ENCODE measurements around the gene SHTN1.

Gene SHTN1, protein sequence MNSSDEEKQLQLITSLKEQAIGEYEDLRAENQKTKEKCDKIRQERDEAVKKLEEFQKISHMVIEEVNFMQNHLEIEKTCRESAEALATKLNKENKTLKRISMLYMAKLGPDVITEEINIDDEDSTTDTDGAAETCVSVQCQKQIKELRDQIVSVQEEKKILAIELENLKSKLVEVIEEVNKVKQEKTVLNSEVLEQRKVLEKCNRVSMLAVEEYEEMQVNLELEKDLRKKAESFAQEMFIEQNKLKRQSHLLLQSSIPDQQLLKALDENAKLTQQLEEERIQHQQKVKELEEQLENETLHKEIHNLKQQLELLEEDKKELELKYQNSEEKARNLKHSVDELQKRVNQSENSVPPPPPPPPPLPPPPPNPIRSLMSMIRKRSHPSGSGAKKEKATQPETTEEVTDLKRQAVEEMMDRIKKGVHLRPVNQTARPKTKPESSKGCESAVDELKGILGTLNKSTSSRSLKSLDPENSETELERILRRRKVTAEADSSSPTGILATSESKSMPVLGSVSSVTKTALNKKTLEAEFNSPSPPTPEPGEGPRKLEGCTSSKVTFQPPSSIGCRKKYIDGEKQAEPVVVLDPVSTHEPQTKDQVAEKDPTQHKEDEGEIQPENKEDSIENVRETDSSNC

DNA sequence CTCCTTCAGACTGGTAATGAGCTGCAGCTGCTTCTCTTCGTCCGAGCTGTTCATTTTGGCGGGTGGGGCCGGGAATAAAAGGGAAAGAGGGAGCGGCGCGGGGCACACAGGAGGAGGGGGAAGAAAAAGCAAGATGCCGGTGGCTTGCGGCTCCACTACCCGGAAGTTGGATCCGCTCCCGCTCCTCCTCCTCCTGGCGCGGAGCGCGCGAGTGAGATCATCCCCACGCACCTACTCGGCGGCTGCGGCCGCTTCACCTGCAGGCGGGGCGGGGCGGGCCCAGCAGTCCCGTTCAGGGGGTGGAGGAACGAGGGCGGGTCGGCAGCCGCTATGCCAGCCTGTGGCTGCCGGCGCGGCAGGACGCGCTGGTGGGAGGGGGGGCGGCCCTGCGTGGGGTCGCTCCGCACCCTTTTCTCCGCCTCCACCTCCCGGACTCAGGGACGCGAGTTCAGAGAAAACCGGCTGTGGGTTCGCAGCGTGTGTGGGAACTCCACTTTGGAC, at the start of gene SHTN1:
TSS of gene SHTN1 (minus strand) at position 162 of the 501 bp plus-strand sequence. CDS start at position 54, 108 bp downstream.
- DNase-seq: peak; percentile 58

GRCh38 chr10:117053482-117053881, 48.5 kb upstream of the SHTN1 start:
- no peak for DNase-seq

DNA sequence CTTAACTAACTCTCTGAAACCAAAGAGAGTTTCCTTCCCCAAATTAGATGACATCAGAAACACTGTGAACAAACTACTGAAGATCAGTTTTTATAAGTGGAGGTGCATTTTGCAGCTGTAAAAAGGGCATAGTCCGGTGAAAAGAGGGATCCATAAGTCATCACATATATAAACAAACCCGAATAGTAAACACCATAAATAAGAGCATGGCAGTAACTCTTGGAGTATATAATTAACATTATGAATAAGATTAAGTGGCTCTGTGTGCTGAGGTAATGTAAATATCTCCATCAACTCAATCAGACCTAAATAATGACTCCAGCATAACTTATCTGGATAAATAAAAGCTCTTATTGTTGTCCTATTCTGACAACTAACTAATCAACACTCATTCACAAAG, 43.0 kb upstream of the SHTN1 start:
- DNase-seq: no peak

- no peak for DNase-seq
Measured at GRCh38 chr10:117016266-117016665, 11.3 kb upstream of the SHTN1 start.

- no peak for DNase-seq
Measured at GRCh38 chr10:117014835-117015234, 9.8 kb upstream of the SHTN1 start.

GRCh38 chr10:117007080-117007479, 2.1 kb upstream of the SHTN1 start:
- DNase-seq: no peak

DNA sequence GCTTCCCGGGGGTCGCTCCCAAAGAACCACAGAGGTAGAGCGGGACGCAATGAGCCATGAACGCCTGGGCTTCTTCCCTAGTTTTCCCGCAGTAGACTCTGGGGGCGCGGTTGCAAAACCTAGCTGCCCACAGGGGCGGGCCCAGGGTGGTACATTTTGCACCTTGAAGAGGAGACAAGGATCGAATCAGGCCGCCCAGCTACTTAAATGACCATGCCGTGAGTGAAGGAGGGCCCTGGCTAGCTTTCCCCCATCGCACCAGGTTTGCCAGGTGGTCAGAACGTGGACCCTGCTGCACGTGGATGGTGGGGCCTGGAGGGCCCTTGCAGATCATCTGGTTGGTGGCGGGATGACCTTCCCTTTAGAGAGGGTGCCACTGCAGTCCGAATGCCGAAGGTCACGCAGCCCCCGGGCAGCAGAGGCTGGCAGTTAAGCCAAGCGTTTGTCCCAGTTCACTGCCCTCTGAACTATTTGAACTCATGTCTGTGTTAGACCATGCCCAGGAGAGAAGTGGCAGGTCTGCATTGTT, 604 bp upstream of the SHTN1 start:
- DNase-seq: no peak

GRCh38 chr10:117004227-117005025, 561 bp downstream of the SHTN1 start:
- peak; percentile 15 for DNase-seq

- no peak for DNase-seq
Measured at GRCh38 chr10:117003336-117003735, 1.7 kb downstream of the SHTN1 start.

GRCh38 chr10:117002206-117002605, 2.8 kb downstream of the SHTN1 start:
- DNase-seq: no peak

GRCh38 chr10:117001144-117001543, 3.8 kb downstream of the SHTN1 start:
- DNase-seq: no peak

DNA sequence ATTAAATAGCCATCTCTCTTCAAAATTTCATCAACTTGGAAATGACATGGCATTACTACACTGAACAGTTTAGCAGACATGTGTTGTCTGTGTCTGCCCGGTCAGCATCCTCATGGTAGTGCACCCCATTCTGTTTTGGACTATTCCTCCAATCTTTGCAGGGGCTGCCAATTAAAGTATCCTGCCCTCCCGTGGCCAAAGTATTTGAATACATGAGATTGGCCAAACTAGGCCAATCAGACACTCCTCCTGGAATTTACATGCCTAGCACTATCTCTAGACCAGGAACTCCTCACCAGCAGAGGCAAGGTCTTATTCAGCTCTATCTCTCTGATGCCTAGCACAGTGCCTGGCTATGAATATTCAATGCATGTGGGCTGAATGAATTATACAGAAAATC, 4.4 kb downstream of the SHTN1 start:
- no peak for DNase-seq

- no peak for DNase-seq
Measured at GRCh38 chr10:116998172-116998571, 6.8 kb downstream of the SHTN1 start.

- DNase-seq: no peak
Measured at GRCh38 chr10:116997015-116997414, 8.0 kb downstream of the SHTN1 start.

- no peak for DNase-seq
Measured at GRCh38 chr10:116995648-116996047, 9.3 kb downstream of the SHTN1 start.

DNA sequence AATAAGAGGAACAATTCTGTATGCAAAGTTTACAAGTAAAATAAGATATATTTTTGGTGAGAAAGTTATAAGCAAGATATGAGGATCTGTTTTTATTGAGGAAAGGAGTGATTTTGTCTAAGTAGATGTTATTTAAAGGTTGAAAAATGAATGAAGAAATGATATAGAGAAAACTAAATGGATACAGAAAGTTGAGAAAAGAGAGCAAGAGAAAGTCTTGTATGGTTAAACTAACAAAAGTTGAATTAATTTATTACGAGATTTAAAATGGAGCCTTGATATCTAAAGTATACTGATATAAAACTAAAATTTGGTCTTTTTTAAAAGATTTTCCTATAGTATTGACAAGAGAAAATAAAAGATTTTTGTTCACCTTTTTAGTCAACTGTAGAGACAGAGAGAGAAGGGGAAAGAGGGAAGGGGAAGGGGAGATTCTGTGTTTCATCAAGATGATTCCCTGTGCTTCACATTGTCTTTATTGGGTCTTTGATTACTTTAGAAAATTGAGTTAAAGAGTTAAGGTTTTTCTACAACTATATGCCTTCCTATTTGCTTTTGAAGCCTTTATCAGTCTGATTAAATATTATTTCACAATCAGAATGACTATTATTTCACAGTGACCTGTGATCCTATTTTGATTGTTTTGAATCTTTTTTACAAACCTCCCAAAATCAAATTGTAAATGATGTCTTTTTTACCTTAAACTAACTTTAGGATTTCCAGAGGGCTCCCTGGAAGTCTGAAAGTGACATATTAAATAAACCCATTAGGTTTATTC, 10.7 kb downstream of the SHTN1 start:
- DNase-seq: no peak

DNA sequence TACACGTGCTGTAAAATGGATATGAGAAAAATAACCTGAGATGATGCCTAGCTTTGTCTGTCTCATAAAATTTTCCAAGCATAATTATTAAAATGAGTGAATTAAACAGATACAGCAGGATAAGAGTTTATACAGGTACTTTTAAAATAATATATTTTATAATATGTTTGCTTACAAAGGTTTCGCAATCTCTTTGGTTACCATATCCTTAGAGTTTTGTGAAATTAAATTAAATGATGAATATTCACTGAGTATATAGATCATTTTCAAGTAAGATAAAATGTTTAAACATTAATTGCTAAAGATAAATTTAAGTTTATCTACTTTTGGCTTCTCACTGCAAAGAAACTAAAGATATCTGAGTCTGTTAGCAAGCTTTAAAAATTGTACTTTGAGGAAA, 11.4 kb downstream of the SHTN1 start:
- DNase-seq: no peak

- no peak for DNase-seq
Measured at GRCh38 chr10:116992183-116992582, 12.8 kb downstream of the SHTN1 start.

GRCh38 chr10:116990276-116990800, 14.6 kb downstream of the SHTN1 start:
- DNase-seq: no peak

GRCh38 chr10:116989439-116989838, 15.5 kb downstream of the SHTN1 start:
- DNase-seq: no peak

DNA sequence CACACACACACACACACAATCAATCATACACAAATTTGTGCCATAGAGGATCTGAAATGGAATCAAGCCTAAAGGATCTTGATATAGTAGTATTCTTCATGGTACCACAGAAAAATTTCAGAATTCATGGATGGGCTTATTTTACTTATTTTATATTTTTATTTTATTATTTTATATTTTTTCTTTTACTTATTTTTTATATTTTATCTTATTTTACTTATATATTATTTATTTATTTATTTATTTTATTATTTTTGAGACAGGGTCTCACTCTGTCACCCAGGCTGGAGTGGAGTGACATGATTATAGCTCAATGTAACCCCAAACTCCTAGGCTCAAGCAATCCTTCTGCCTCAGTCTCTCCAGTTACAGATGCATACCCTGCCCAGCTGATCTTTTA, 16.7 kb downstream of the SHTN1 start:
- DNase-seq: no peak

DNA sequence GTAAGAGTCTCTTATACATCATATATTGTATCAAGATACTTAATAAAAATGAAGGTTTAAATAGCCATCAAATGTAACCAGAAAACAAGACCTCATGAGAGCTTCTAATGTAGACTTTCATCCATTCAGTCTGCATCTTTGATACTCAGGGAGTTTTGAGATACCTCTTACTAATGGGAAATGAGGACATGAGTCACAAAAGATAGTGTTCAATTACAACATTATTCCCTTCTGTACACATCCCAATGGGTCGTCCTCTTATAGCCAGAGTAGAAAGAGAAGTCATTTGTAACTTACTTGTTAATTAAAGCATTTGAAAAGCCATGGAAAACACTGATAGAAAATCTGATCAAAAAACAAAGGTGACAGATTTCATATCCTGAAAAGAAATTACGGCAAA, 19.4 kb downstream of the SHTN1 start:
- no peak for DNase-seq

Data from stimulated activated CD4-positive, alpha-beta T cell treated with anti-CD3 and anti-CD28 coated beads, Interleukin-15, amount 100 ng/mL, for 24 hours (primary cell).